PC-9 (cell line): Measurements from ENCODE around the gene BBIP1. TPM values are rescaled to one million over a fixed set of nuclear protein-coding genes. Genes with fewer than 3 reads are reported as not detected.

ENCODE experiments used
- BruUV-seq: library from RNA; stranded (reverse); fragments of 400-500 nt; replicated peaks from 2 replicates; lab custom pipeline; 2021; lab: Mats Ljungman, UMichigan
- CTCF ChIA-PET: fragments of 300-600 bp; sonication (Branson Sonifier 250); formaldehyde crosslinking; loops from one replicate; lab custom pipeline; 2022; ENCODE audit warnings: antibody characterized with exemption; lab: Charles Lee
- POLR2A ChIA-PET: fragments of 300-600 bp; sonication (Branson Sonifier 250); formaldehyde crosslinking; loops from one replicate; lab custom pipeline; 2022; ENCODE audit warnings: antibody characterized with exemption; ENCODE audit not compliant: unreplicated experiment; lab: Charles Lee
- DNase-seq, 2 experiments: peaks; one replicate each; pipeline versions ENCODE4 v3.0.0 to v3.0.0-alpha.2; 2015 to 2022; ENCODE audit warnings: mixed read lengths in 1 of 2
- H2AFZ ChIP-seq: fragments of 200-600 bp; sonication (generic); 2 replicates; pipeline ENCODE4 v1.8.1; 2017; ENCODE audit warnings: antibody characterized with exemption
- H3F3A ChIP-seq: fragments of 200-600 bp; sonication (generic); 2 replicates; pipeline ENCODE4 v1.8.1; 2017; ENCODE audit warnings: antibody characterized with exemption, mild to moderate bottlenecking, low read depth; ENCODE audit not compliant: insufficient read depth
- H3K27ac ChIP-seq: fragments of 200-600 bp; sonication (generic); 2 replicates; pipeline ENCODE4 v1.6.1; 2016; ENCODE audit warnings: mixed run types
- H3K27me3 ChIP-seq: fragments of 200-600 bp; sonication (generic); 2 replicates; pipeline ENCODE4 v1.6.1; 2016; ENCODE audit warnings: low read depth, mixed run types; ENCODE audit not compliant: insufficient read depth
- H3K36me3 ChIP-seq: fragments of 200-600 bp; sonication (generic); 2 replicates; pipeline ENCODE4 v1.6.1; 2016; ENCODE audit warnings: low read depth, mixed run types
- H3K4me1 ChIP-seq: fragments of 200-600 bp; sonication (generic); replicated peaks from 2 replicates; pipeline ENCODE4 v1.6.1; 2016; ENCODE audit warnings: mixed run types; ENCODE audit not compliant: insufficient read depth
- H3K4me2 ChIP-seq: fragments of 200-600 bp; sonication (generic); 2 replicates; pipeline ENCODE4 v1.6.1; 2017; ENCODE audit warnings: mixed run types
- H3K4me3 ChIP-seq: fragments of 200-600 bp; sonication (generic); 2 replicates; pipeline ENCODE4 v1.6.1; 2016; ENCODE audit warnings: mixed run types
- H3K79me2 ChIP-seq: fragments of 200-600 bp; sonication (generic); 2 replicates; pipeline ENCODE4 v1.6.1; 2017; ENCODE audit warnings: low read depth, mixed run types
- H3K9me2 ChIP-seq: fragments of 200-600 bp; sonication (generic); 2 replicates; pipeline ENCODE4 v1.8.1; 2017; ENCODE audit warnings: mild to moderate bottlenecking; ENCODE audit not compliant: insufficient read depth
- H3K9me3 ChIP-seq: fragments of 200-600 bp; sonication (generic); 2 replicates; pipeline ENCODE4 v1.8.1; 2016; ENCODE audit warnings: low read depth; ENCODE audit not compliant: insufficient read depth
- H4K20me1 ChIP-seq: fragments of 200-600 bp; sonication (generic); 2 replicates; pipeline ENCODE4 v1.8.1; 2017; ENCODE audit not compliant: insufficient read depth
- CTCF ChIP-seq: fragments of 200-600 bp; sonication (generic); conservative IDR thresholded peaks from 2 replicates; pipeline ENCODE4 v1.6.1; 2017; ENCODE audit warnings: mixed run types, antibody characterized with exemption, mild to moderate bottlenecking, moderate library complexity
- EZH2 ChIP-seq: fragments of 200-600 bp; sonication (generic); IDR thresholded peaks from 2 replicates; pipeline ENCODE4 v1.8.0; 2017; ENCODE audit warnings: antibody characterized with exemption, low read depth
- intact Hi-C: fragments of 100-400 bp; cut with micrococcal nuclease; formaldehyde crosslinking; loops from one replicate; pipeline ENCODE4 v1.10.0; 2022; ENCODE audit not compliant: unreplicated experiment
- total RNA-seq: library from RNA; stranded (reverse); gene quantifications from 2 replicates; pipeline ENCODE4 v1.2.3, GENCODE V29; 2021

Gene BBIP1
- total RNA-seq, 1 experiment from 2014 or later, result 14.9 TPM

GRCh38 chr10:110859973-110860376 is 59.0 kb downstream of the BBIP1 start:
- no peaks in the 10 kb centered on the region for H3K9me3 ChIP-seq
- intact Hi-C loops, result no loop called here
- H3K9me2 ChIP-seq, result no peaks in the 10 kb centered on the region
- H3K27ac ChIP-seq, result no peak overlapping the region
- H3F3A ChIP-seq, result no peaks in the 10 kb centered on the region
- BruUV-seq, result no TSS peak
- peaks cover 8% of the 10 kb centered on the region for H3K4me1 ChIP-seq
- no peaks in the 10 kb centered on the region for H4K20me1 ChIP-seq
- no peak overlapping the region for H2AFZ ChIP-seq
- no peaks in the 10 kb centered on the region for H3K27me3 ChIP-seq
- H3K36me3 ChIP-seq, result no peaks in the 10 kb centered on the region
- TF ChIP-seq CTCF (no peak), EZH2 (no peak)
- no peaks in the 10 kb centered on the region for H3K79me2 ChIP-seq
- H3K4me2 ChIP-seq, result no peak overlapping the region
- no peak for DNase-seq
- ChIA-PET CTCF (no interaction called here), POLR2A (no interaction called here)
- no peak overlapping the region for H3K4me3 ChIP-seq

GRCh38 chr10:110859206-110859972 is 59.6 kb downstream of the BBIP1 start:
- no peak overlapping the region for H3K27ac ChIP-seq
- POLR2A ChIA-PET, result interaction anchor here (0.5 to 0.8 kb wide), 2 partner anchors 40 to 179 kb away, joined by 3 to 6 read pairs; no protein-coding TSS in a partner anchor
- CTCF ChIA-PET, result no interaction called here

GRCh38 chr10:110858297-110858934 is 60.6 kb downstream of the BBIP1 start:
- H3K9me3 ChIP-seq, result no peaks in the 10 kb centered on the region
- no peaks in the 10 kb centered on the region for H3K9me2 ChIP-seq
- DNase-seq, result peak in 1 of 2 experiments; percentile 50
- no peak overlapping the region for H3K4me2 ChIP-seq
- H3F3A ChIP-seq, result no peaks in the 10 kb centered on the region
- H4K20me1 ChIP-seq, result no peaks in the 10 kb centered on the region
- ChIA-PET CTCF (no interaction called here), POLR2A (interaction anchor here (0.8 kb wide), 1 partner anchor 39 kb away, joined by 6 read pairs; no protein-coding TSS in a partner anchor)
- no peak overlapping the region for H3K4me3 ChIP-seq
- TF ChIP-seq CTCF (no peak), EZH2 (no peak)
- no peaks in the 10 kb centered on the region for H3K4me1 ChIP-seq
- H3K79me2 ChIP-seq, result no peaks in the 10 kb centered on the region
- H3K36me3 ChIP-seq, result no peaks in the 10 kb centered on the region
- no TSS peak for BruUV-seq
- H3K27ac ChIP-seq, result no peak overlapping the region
- H2AFZ ChIP-seq, result no peak overlapping the region
- no peaks in the 10 kb centered on the region for H3K27me3 ChIP-seq
- intact Hi-C loops, result no loop called here

More at GRCh38 chr10:110859206-110859972, 59.6 kb downstream of the BBIP1 start:
- no peaks in the 10 kb centered on the region for H3K36me3 ChIP-seq
- H3F3A ChIP-seq, result no peaks in the 10 kb centered on the region
- H2AFZ ChIP-seq, result no peak overlapping the region
- 0 out of 2 replicates have a peak, but pooled peaks cover 2% of the 10 kb centered on the region for H3K4me1 ChIP-seq
- no peak overlapping the region for H3K4me2 ChIP-seq
- TF ChIP-seq CTCF (no peak), EZH2 (no peak)
- H3K4me3 ChIP-seq, result no peak overlapping the region
- no peaks in the 10 kb centered on the region for H3K79me2 ChIP-seq
- no TSS peak for BruUV-seq
- intact Hi-C loops, result no loop called here
- no peaks in the 10 kb centered on the region for H4K20me1 ChIP-seq
- no peak for DNase-seq
- H3K9me2 ChIP-seq, result no peaks in the 10 kb centered on the region
- no peaks in the 10 kb centered on the region for H3K9me3 ChIP-seq
- H3K27me3 ChIP-seq, result no peaks in the 10 kb centered on the region
